GM10266 (cell line): ENCODE data around the gene LRRC45.

ENCODE experiments used
- DNase-seq: peaks from one replicate; pipeline ENCODE4 v3.0.0; 2012; ENCODE audit errors: extremely low spot score
- TF ChIP-seq, protein P1 (sequence below): IDR thresholded peaks from 2 replicates; pipeline ENCODE4 v1.5.1; 2012; ENCODE audit warnings: mild to moderate bottlenecking, low read depth; ENCODE audit not compliant: control insufficient read depth, insufficient read depth; ENCODE audit errors: missing control alignments

LRRC45 gene

DNA sequence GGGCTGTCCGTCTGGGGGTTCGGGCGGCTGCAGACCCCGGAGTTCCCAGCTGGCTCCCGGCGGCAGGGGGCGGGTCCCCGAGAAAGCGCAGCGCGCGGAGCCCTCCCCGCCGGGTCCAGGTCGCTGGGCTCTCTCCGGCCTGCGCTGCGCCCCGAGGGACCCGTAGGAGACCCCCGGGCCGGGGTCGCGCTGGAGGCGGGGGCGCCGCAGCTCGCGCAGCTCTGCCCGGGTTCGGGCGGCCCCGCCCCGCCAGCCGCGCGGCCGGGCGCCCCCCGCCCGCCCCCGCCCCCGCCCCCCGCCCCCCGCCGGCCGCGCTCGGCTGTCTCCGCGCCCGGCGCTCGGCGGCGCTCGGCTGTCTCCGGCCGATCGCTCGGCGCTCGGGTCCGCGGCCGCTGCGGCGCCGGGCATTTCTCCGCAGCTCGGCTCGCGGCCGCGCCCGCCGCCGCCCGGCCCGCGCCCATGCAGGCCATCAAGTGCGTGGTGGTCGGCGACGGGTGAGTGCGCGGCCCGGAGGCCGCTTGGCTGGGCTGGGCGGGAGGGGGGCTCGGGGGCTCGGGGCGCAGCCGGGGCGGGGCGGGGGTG is 8.3 kb downstream of the LRRC45 start, which contains the start of gene RAC3:
Gene RAC3, plus strand, starts transcription at position 376 of the 582 bp plus-strand sequence. Its CDS starts 84 bp downstream, at position 460.
- DNase-seq: peak; percentile 87
- TF ChIP-seq, protein P1, sequence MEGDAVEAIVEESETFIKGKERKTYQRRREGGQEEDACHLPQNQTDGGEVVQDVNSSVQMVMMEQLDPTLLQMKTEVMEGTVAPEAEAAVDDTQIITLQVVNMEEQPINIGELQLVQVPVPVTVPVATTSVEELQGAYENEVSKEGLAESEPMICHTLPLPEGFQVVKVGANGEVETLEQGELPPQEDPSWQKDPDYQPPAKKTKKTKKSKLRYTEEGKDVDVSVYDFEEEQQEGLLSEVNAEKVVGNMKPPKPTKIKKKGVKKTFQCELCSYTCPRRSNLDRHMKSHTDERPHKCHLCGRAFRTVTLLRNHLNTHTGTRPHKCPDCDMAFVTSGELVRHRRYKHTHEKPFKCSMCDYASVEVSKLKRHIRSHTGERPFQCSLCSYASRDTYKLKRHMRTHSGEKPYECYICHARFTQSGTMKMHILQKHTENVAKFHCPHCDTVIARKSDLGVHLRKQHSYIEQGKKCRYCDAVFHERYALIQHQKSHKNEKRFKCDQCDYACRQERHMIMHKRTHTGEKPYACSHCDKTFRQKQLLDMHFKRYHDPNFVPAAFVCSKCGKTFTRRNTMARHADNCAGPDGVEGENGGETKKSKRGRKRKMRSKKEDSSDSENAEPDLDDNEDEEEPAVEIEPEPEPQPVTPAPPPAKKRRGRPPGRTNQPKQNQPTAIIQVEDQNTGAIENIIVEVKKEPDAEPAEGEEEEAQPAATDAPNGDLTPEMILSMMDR: no peak

DNA sequence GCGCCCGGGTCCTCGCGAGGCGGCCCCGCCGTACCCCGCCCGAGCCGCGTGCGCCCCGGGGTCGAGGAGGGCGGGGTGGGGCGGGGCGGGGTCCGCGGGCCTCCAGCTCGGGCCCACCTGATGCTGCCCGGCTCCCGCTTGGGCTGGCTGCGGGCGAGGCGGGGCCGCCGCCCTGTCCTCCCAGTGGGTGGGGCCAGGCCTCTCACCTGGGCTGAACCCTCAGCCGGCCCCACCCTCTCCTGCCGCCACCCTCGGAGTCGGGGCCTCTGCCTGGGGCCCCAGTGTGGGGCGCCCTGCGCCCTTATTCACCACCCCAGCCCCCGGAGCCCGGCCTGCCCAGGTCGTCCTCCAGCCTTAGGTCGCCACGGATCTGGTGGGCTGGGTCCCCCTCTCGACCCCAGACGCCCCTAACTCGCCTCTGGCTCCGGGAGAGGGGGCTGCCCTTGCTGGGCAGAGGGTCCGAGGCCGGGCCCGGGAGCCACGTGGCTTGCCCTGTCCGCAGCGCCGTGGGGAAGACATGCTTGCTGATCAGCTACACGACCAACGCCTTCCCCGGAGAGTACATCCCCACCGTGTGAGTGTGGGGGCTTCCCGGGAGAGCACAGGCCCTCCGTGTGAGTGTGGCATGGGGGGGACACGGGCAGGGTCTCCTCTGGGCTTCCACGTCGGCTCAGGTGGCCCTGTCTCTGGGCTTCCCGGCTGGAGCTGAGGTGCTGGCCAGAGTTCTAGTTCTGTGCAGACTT is 9.0 kb downstream of the LRRC45 start:
- TF ChIP-seq, protein P1: no peak
- peak; percentile 82 for DNase-seq

DNA sequence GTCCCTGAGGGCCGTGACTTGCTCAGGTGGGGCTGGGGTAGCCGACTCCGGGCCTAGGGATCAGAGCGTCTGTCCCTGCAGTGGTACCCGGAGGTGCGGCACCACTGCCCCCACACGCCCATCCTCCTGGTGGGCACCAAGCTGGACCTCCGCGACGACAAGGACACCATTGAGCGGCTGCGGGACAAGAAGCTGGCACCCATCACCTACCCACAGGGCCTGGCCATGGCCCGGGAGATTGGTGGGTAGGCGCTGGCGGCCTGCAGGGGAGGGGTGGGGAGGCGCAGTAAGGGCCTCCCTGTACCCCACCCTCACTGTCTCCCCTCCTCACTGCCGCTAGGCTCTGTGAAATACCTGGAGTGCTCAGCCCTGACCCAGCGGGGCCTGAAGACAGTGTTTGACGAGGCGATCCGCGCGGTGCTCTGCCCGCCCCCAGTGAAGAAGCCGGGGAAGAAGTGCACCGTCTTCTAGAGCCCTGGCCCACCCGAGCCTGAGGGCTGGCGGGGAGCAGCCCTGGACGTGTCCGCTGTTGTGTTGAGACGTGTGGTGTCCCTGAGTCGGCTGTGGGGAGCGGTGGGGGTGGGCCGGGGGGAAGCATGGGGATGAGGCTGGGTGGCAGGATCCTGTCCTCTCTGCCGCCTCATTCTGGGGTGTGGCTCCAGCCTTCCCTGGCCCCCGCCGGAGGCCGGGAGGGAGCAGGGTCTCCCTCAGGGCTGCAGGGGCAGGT is 10.4 kb downstream of the LRRC45 start:
- TF ChIP-seq, protein P1: no peak
- no peak for DNase-seq

DNA sequence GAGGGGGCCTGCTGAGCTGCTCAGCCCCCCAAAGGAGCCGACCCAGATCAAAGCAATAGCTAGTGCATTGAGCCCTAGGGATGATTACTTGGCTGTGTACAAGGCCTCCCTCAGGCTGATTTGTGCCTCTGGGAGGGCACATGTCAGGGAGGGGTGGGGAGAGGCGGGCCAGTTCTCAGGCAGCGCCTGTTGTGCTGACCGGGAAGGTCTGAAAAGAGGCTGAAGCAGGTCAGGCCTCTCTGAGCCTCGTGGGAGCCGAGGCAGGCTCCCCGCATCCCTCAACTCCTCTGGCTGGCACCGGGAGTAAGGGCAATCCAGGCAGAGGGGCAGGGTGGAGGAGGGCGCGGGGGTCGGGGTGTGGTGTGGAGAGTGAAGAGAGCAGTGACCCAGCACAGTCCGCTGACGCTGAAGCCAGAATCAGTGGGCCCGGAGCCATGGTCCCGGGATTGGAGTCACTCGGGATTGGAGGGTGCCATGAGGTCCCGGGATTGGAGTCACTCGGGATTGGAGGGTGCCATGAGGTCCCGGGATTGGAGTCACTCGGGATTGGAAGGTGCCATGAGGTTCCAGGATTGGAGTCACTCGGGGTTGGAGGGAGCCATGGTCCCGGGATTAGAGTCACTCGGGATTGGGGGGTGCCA is 11.4 kb downstream of the LRRC45 start:
- DNase-seq: no peak
- TF ChIP-seq, protein P1: no peak

DNA sequence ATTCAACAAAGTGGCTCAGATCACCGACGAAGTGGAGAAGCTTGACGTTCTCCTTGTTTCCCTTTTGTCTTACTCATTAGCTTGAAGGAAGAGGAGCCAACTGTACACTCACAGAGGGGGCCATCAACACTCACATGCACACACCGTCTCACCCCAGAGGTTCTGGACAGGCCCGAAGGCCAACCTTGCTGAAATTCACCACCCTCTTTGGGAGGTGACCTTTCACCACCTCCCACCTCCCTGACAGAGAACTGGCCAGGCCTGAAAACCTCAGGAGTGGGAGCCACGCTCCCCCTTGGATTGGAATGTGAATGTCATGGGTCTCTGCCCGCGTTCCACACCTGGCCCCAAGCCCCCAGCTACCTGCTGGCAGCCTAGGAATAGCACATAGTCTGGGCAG is 12.4 kb downstream of the LRRC45 start:
- no peak for DNase-seq
- TF ChIP-seq, protein P1: no peak

DNA sequence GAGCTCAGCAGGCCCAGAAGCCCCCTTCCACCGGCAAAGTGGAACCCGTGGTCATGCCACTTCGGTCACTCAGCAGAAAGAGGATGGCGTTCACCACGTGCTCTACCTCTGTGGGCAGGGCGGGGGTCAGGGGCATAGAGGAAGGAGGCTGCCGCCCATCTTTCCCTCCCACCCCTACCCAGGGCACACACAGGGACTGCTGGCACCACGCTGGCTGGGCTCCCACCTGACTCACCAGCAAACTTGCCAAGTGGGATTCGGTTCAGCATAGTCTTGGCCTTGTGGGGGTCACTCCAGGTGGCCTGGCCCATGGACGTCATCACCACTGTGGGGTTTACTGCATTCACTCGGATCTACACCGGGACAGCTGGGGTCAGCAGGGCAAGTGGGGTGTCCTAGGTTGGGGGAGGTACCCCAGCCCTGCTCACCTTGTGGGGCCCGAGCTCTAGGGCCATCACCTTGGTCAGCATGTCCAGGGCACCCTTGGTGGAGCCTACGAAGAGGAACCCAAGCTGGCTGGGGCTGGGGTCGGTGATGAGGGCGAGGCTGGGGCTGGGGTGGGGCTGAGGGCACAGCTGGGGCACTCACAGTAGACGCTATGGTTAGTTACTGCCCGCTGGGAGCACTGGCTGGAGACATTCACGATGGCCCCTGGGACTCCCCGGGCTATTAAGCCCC is 13.0 kb downstream of the LRRC45 start:
- DNase-seq: no peak
- TF ChIP-seq, protein P1: no peak
